ENCODE data around the gene UGT2A3.

The UGT2A3 gene

DNA sequence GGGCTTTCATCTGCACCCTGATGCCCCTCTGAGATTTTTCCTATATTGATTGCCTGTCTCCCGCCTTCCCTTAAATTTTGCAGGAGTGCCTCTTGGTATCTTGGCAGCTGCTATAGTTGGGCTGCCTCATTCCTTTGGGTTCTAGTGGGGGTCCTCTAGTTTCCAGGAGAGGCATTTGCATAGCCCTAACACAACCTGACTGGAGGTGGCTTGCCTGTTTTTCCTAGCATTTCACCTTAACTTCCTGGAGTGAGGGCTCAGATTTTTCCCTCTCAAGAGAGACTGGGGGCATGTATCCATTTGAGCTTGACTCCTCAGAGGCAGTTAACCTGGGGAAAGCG, 46.0 kb downstream of the UGT2A3 start:
- H3K4me3 ChIP-seq (replicated peaks; ENCODE audit: low read depth, low read length) = peak overlapping the region; percentile 34
- DNase-seq (ENCODE audit: low read depth) = no peak
- TF ChIP-seq, protein P1, sequence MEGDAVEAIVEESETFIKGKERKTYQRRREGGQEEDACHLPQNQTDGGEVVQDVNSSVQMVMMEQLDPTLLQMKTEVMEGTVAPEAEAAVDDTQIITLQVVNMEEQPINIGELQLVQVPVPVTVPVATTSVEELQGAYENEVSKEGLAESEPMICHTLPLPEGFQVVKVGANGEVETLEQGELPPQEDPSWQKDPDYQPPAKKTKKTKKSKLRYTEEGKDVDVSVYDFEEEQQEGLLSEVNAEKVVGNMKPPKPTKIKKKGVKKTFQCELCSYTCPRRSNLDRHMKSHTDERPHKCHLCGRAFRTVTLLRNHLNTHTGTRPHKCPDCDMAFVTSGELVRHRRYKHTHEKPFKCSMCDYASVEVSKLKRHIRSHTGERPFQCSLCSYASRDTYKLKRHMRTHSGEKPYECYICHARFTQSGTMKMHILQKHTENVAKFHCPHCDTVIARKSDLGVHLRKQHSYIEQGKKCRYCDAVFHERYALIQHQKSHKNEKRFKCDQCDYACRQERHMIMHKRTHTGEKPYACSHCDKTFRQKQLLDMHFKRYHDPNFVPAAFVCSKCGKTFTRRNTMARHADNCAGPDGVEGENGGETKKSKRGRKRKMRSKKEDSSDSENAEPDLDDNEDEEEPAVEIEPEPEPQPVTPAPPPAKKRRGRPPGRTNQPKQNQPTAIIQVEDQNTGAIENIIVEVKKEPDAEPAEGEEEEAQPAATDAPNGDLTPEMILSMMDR (IDR thresholded peaks at IDR 0.05; ENCODE audit: low read length, missing control alignments) = no peak

DNA sequence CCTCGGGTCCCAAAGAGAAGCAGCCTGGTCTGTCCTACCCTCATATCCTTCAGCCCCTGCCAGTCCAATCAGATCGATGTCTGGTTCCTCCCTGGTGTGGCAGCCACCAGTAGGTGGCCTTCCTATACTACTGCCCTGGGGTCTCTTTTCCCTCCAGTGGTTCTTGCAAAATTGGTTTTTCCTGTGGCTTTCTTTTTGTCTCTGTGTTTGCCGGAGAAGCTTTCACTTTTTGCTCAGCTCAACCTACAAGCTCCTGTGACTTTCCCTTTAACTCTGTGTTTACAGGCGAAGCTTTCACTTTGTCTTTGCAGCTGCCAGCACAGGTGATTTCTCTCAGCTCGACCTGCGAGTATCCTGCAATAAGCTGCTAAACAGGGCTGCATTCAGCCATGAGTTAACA, 46.8 kb downstream of the UGT2A3 start:
- TF ChIP-seq, protein P1 (IDR thresholded peaks at IDR 0.05; ENCODE audit: low read length, missing control alignments) = peak; percentile 14
- H3K4me3 ChIP-seq (replicated peaks; ENCODE audit: low read depth, low read length) = no peak overlapping the region
- no peak for DNase-seq (ENCODE audit: low read depth)

DNA sequence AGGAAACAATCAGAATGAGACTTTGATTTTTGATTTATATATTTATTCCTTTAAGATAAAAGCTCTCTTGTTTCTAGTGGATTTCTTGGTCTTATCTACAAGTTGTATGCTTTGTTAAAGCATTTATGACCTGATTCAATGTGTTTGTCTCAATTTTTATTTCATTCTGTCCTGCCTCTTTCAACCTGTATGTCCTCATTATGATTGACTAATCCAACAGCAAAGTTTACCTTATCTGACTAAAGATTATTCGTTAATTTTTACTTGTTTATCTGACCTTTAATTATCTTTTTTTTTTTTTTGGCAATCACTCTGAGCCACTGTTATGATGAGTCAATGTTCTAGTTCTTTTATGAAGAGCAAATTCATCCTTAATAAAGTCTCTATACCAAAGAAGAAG, 54.9 kb downstream of the UGT2A3 start:
- DNase-seq (ENCODE audit: low read depth) = no peak
- H3K4me3 ChIP-seq (replicated peaks; ENCODE audit: low read depth, low read length) = no peak overlapping the region
- TF ChIP-seq, protein P1 (IDR thresholded peaks at IDR 0.05; ENCODE audit: low read length, missing control alignments) = no peak

DNA sequence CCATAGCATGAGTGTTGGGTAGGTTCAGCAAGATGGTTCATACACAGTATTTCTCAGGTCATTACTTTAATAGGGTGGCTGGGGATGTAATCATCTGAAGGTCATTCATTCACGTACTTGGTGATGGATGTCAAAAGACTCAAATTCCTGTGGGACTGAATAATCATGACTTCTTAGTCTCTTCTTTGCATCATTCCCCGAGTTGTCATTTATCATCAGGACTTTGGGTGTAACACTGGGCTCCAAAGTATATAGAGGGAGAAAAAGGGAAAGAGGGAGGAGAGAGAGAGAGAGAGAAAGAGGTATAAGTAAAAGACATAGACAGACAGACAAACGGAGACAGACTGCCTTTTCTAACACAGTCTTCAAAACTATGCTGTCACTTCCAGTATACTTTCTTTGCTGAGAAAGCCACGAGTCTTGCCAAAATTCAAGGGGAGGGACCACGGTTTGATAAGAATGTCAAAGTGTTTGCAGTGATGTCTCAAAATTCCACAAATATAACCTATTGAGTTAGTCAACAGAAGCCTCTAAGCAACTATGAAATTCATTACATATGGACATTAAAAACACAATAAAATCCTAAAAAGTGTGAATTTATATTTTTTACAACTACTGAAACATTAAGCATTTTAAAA, 55.9 kb downstream of the UGT2A3 start:
- peak; percentile 41 for DNase-seq (ENCODE audit: low read depth)
- H3K4me3 ChIP-seq (replicated peaks; ENCODE audit: low read depth, low read length) = no peak overlapping the region
- TF ChIP-seq, protein P1 (IDR thresholded peaks at IDR 0.05; ENCODE audit: low read length, missing control alignments) = no peak

DNA sequence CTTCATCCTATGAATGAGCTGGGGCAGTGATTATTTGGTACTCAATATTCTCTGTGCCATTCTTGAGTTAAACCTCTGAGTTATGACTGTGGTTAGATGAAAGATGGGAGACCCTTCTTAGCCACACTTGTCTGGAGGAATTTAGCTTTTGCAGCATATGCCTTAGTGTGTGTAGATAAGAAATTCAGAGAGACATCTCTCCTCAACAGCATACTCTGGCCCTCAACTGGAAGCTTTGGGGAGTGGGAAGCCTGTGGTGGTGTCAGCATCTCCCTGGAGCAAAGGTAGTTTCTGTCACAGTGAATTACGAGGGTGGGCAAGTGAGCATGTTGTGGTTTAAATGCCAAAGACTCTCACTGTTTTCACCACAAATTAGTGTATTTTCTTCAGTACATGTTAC, 58.7 kb downstream of the UGT2A3 start:
- H3K4me3 ChIP-seq (replicated peaks; ENCODE audit: low read depth, low read length) = no peak overlapping the region
- TF ChIP-seq, protein P1 (IDR thresholded peaks at IDR 0.05; ENCODE audit: low read length, missing control alignments) = no peak
- no peak for DNase-seq (ENCODE audit: low read depth)

DNA sequence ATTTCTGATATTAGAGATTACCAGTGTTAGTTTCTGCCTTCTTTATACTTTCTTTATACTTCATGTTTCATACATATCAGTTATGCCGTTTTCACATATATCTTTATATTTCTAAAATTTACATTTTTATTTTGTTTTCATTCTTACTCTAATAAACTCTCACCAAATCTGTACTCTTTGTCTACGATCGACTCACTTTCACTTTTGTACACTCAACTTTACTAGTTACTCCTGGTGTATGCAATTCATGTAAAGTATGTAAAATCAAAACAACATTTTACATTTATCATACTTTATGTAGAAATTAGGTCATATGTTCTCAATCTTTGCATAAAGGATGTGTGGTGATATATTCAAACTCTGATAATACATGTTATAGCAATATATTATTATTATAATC, 59.9 kb downstream of the UGT2A3 start:
- no peak overlapping the region for H3K4me3 ChIP-seq (replicated peaks; ENCODE audit: low read depth, low read length)
- TF ChIP-seq, protein P1 (IDR thresholded peaks at IDR 0.05; ENCODE audit: low read length, missing control alignments) = no peak
- DNase-seq (ENCODE audit: low read depth) = no peak

DNA sequence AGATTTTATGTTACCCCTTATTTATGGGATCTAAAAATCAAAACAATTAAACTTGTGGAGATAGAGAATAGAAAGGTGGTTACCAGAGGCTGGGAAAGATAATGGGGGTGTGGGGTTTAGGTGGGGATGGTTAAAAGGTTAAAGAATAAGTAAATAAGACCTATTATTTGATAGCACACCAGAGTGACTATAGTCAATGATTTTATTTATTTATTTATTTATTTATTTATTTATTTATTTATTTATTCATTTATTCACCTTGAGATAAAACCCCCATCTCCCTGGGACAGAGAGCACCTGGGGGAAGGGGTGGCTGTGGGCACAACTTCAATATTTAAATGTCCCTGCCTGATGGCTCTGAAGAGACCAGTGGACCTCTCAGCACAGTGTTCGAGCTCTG, 66.1 kb downstream of the UGT2A3 start:
- TF ChIP-seq, protein P1 (IDR thresholded peaks at IDR 0.05; ENCODE audit: low read length, missing control alignments) = no peak
- H3K4me3 ChIP-seq (replicated peaks; ENCODE audit: low read depth, low read length) = no peak overlapping the region
- DNase-seq (ENCODE audit: low read depth) = no peak

Data from fibroblast of pulmonary artery (primary cell).